ENCODE data around the gene HNRNPA1L2. TPM values are rescaled to one million over a fixed set of nuclear protein-coding genes. Genes with fewer than 3 reads are reported as not detected.

Gene HNRNPA1L2
- total and polyA plus RNA-seq, 2 of the 8 experiments (the other 6 are each of a cell fraction or from before 2014, with no cell fraction given), result 3.7 to 8.9 TPM

DNA sequence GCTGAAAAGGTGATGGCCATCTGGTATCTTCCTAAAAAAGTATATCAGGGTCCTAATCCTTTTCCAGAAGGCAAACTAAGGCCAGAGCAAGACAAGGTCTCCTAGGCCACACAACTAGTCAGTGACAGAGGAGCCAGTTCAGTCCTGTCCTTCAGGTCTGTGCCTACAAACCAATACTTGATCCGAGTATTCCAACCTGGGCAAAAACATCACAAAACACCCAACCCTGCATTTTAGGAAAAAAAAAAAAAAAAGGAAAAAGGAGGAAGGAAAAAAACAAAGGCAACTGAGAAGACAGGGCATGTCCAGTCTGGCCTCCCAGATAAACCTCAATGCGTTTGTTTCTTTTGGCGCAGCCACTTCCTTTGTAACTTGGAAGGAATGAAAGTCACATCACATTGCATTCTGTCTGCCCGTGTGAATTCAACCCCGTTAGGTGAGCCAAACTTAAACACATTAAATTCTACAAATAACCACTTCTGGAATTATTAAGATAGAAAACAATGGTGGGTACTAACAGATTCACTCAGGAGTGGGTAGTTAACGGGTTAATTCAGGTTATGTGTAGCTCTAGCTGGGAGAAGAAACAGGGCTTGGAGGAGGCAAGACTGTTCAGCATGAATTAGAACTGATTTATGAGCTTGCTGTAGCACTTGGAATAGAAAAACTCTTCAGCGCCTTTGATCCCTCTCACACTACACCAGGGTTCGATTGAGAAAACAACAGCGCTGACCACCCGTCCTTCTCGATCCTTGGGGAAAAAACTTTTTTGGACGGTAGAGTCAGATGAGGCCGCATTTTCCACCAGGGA, 43.0 kb upstream of the HNRNPA1L2 start:
- Histone ChIP-seq H2BK20ac (ENCODE audit: low read length) (no peak overlapping the region), H2AFZ (ENCODE audit: low read length) (peak overlapping the region; percentile 59), H3K9me3 (ENCODE audit: insufficient read depth in 2 of 2, low read depth in 1 of 2, low read length in 1 of 2) (no peaks in the 10 kb centered on the region), H4K91ac (replicated peaks; ENCODE audit: insufficient read length, low read length) (no peak overlapping the region), H3K23ac (ENCODE audit: insufficient read length) (no peak overlapping the region), H2BK12ac (ENCODE audit: low read depth, low read length) (no peak overlapping the region; the same call in 1 of the 2 replicates), H3K79me2 (ENCODE audit: control insufficient read depth in 1 of 2, insufficient read depth in 2 of 2, low read length in 2 of 2) (no peaks in the 10 kb centered on the region), H3K18ac (ENCODE audit: extremely low read depth, low read length) (0 out of 2 replicates have a peak overlapping the region, but pooled peaks have one; percentile 52), H3K27me3 (replicated peaks in 1 of 4; ENCODE audit: control insufficient read depth in 3 of 4, extremely low read depth in 1 of 4, insufficient read depth in 3 of 4, low read length in 3 of 4) (peaks cover 0 to 18% (median 6%) of the 10 kb centered on the region in 4 experiments; a peak in 4 of 7 replicates), H2BK15ac (ENCODE audit: low read length) (no peak overlapping the region), H3K27ac (ENCODE audit: low read depth, low read length) (no peak overlapping the region), H2BK120ac (replicated peaks; ENCODE audit: low read depth, low read length) (no peak overlapping the region), H3K4me1 (replicated peaks in 1 of 4; ENCODE audit: control insufficient read depth in 3 of 4, insufficient read depth in 4 of 4, low read length in 3 of 4) (peaks cover 0 to 5% (median 0%) of the 10 kb centered on the region in 4 experiments; a peak in 1 of 7 replicates), H3K23me2 (ENCODE audit: low read depth, low read length) (peaks cover 3% of the 10 kb centered on the region; the same call in 1 of the 2 replicates), H3K79me1 (ENCODE audit: low read depth, low read length) (no peaks in the 10 kb centered on the region), H3K36me3 (ENCODE audit: control insufficient read depth in 2 of 4, insufficient read depth in 4 of 4, low read length in 3 of 4) (no peaks in the 10 kb centered on the region), H3K4me2 (ENCODE audit: insufficient read depth in 1 of 2, low read depth in 2 of 2, low read length in 2 of 2) (peak overlapping the region; percentile 60 to 68), H3K56ac (replicated peaks; ENCODE audit: insufficient read length, low read depth, low read length) (no peak overlapping the region), H2AK5ac (ENCODE audit: low read depth, low read length) (no peak overlapping the region), H3K9ac (replicated peaks in 1 of 4; ENCODE audit: extremely low read depth in 1 of 4, low read depth in 3 of 4, low read length in 3 of 4) (0 out of 7 replicates have a peak overlapping the region, but pooled peaks of 1 of the 4 experiments have one; percentile 9), H2BK5ac (ENCODE audit: low read depth, low read length) (no peak overlapping the region), H4K5ac (ENCODE audit: insufficient read length, low read depth, low read length) (no peak overlapping the region), H3K14ac (ENCODE audit: insufficient read length) (no peak overlapping the region), H4K8ac (ENCODE audit: extremely low read depth, insufficient read depth, low read length) (no peak overlapping the region), H3K4ac (replicated peaks; ENCODE audit: insufficient read length, low read depth, low read length) (no peak overlapping the region), H4K20me1 (replicated peaks in 1 of 2; ENCODE audit: control insufficient read depth in 1 of 2, insufficient read depth in 2 of 2, low read length in 2 of 2) (no peaks in the 10 kb centered on the region), H3K4me3 (ENCODE audit: extremely low read depth in 1 of 4, insufficient read depth in 2 of 4, low read depth in 3 of 4, low read length in 4 of 4) (peak overlapping the region in 2 of 4 experiments; percentile 16 to 59; a peak in 4 of 8 replicates)
- CTCF ChIA-PET (ENCODE audit: partially characterized antibody), result interaction anchor here (0.6 to 0.7 kb wide), 2 partner anchors 48 to 148 kb away, joined by 3 read pairs; no protein-coding TSS in a partner anchor
- DNase-seq (ENCODE audit: low read depth in 1 of 2, low spot score in 2 of 2) (no peak), FAIRE-seq (no peak)
- WGBS, 2 experiments (ENCODE audit: extremely low coverage in 1 of 2, insufficient coverage in 1 of 2, insufficient read length in 1 of 2, insufficient replicate concordance in 2 of 2, low coverage in 1 of 2, low lambda C conversion rate in 2 of 2, missing lambda C conversion rate in 1 of 2), result 75% methylated on average over 13 of the region's 13 CpGs; no CpG with 5 or more reads in 1 of the 2 experiments
- POLR2A ChIA-PET (ENCODE audit: partially characterized antibody), result interaction anchor here (0.7 to 4.3 kb wide), 2 partner anchors 18 to 53 kb away, joined by 3 to 19 read pairs; partner anchors contain the start of gene SUGT1
- no peak for TF ChIP-seq PHF8 (conservative IDR thresholded peaks at IDR 0.05; ENCODE audit: low read depth, low read length)
- TF ChIP-seq ASH2L (IDR thresholded peaks at IDR 0.05; ENCODE audit: low read length), result no peak
- TF ChIP-seq KDM4A (IDR thresholded peaks at IDR 0.05; ENCODE audit: low read depth, low read length, severe bottlenecking), result no peak
- no peak for TF ChIP-seq RBBP5 (IDR thresholded peaks at IDR 0.05; ENCODE audit: borderline replicate concordance, low read depth, low read length)
- TF ChIP-seq CREB1 (IDR thresholded peaks at IDR 0.05), result no peak
- no peak for TF ChIP-seq SIN3A (conservative IDR thresholded peaks at IDR 0.05 in 1 of 2, IDR thresholded peaks at IDR 0.05 in 1 of 2; ENCODE audit: low read depth in 1 of 2, low read length in 2 of 2)
- no peak for TF ChIP-seq HDAC2 (IDR thresholded peaks at IDR 0.05; ENCODE audit: borderline replicate concordance in 1 of 2, low read depth in 2 of 2, low read length in 2 of 2)
- TF ChIP-seq, protein P1, sequence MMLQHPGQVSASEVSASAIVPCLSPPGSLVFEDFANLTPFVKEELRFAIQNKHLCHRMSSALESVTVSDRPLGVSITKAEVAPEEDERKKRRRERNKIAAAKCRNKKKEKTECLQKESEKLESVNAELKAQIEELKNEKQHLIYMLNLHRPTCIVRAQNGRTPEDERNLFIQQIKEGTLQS (IDR thresholded peaks at IDR 0.05; ENCODE audit: insufficient read depth, low read depth, low read length), result no peak

All from H1 (cell line).